DMS153 treated with DMSO at 0.1 percent for 48 hours (cell line): ENCODE results near the gene CREG2.
"Not testable (repeated sequence)": the region's sequence is repeated elsewhere in the genome, so short reads cannot be mapped to it uniquely, and the experiment has no call there.

Experiments
- DNase-seq: peaks from one replicate; lab custom pipeline; 2025; ENCODE audit not compliant: unreplicated experiment; lab: John Stamatoyannopoulos, UW

CREG2 gene

GRCh38 chr2:101348883-101349282, 38.4 kb downstream of the CREG2 start:
- no peak for DNase-seq

GRCh38 chr2:101346909-101347308, 40.4 kb downstream of the CREG2 start:
- no peak for DNase-seq

- DNase-seq: no peak
Measured at GRCh38 chr2:101344137-101344536, 43.2 kb downstream of the CREG2 start.

GRCh38 chr2:101342625-101343008, 44.7 kb downstream of the CREG2 start:
- no peak for DNase-seq

- peak; percentile 81 for DNase-seq
Measured at GRCh38 chr2:101341901-101342624, 45.2 kb downstream of the CREG2 start.

- peak; percentile 25 for DNase-seq
Measured at GRCh38 chr2:101341421-101341820, 45.9 kb downstream of the CREG2 start.

GRCh38 chr2:101340141-101340551, 47.2 kb downstream of the CREG2 start:
- no peak for DNase-seq

GRCh38 chr2:101339266-101339880, 47.9 kb downstream of the CREG2 start:
- DNase-seq: no peak

- no peak for DNase-seq
Measured at GRCh38 chr2:101337877-101338276, 49.4 kb downstream of the CREG2 start.

GRCh38 chr2:101332885-101333766, 54.2 kb downstream of the CREG2 start:
- DNase-seq: no peak

- DNase-seq: no peak
Measured at GRCh38 chr2:101331202-101331601, 56.1 kb downstream of the CREG2 start.

GRCh38 chr2:101330253-101330933, 56.9 kb downstream of the CREG2 start:
- no peak for DNase-seq

- no peak for DNase-seq
Measured at GRCh38 chr2:101329026-101329425, 58.3 kb downstream of the CREG2 start.

- DNase-seq: no peak
Measured at GRCh38 chr2:101328474-101329007, 58.8 kb downstream of the CREG2 start.

GRCh38 chr2:101327863-101328394, 59.4 kb downstream of the CREG2 start:
- DNase-seq: no peak

GRCh38 chr2:101325425-101325824, 61.9 kb downstream of the CREG2 start:
- no peak for DNase-seq

GRCh38 chr2:101316568-101316967, 70.7 kb downstream of the CREG2 start:
- not testable (repeated sequence) for DNase-seq

GRCh38 chr2:101311696-101312017, 75.6 kb downstream of the CREG2 start:
- no peak for DNase-seq

- DNase-seq: no peak
Measured at GRCh38 chr2:101310834-101311695, 76.2 kb downstream of the CREG2 start.
